Measurements from ENCODE around the gene RIPPLY2.
"Not testable (repeated sequence)": the region's sequence is repeated elsewhere in the genome, so short reads cannot be mapped to it uniquely, and the experiment has no call there.

Gene RIPPLY2, protein sequence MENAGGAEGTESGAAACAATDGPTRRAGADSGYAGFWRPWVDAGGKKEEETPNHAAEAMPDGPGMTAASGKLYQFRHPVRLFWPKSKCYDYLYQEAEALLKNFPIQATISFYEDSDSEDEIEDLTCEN

DNA sequence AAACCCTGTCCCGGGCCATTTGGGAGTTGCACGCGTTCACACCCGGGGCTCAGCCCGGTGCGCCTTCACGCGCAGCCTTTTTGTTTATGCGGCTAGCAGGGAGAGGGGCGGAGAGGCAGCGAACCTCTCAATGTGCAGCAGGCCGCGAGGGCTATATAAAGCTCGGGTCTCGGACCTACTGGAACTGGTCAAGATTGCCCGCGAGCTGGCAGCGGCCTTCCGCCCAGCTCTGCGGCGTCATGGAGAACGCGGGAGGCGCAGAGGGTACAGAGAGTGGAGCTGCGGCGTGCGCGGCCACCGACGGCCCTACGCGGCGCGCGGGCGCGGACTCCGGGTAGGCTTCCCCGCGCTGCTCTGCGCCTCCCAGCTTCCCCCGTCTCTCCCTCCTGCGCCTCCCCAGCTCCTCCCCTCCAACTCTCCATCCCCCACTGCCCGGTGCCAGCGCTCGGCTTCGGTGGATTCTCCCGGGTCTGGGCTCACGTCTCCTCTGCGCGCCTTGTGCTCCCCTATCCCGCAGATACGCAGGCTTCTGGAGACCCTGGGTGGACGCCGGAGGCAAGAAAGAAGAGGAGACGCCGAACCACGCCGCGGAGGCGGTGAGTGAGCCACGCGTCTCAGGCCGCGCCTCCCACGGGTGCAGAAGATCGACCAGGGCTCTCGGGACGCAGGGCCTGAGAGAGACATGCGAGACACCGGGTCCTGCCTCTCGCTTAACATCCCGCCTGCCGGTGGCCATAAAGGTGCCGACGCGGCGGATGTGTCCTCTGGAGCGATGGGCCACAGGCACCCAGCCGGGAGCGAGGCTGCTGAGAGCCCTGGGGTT, at the start of gene RIPPLY2:
Gene RIPPLY2, plus strand, starts transcription at position 183 of the 823 bp plus-strand sequence. Its CDS starts 57 bp downstream, at position 240.
- no peak for DNase-seq

DNA sequence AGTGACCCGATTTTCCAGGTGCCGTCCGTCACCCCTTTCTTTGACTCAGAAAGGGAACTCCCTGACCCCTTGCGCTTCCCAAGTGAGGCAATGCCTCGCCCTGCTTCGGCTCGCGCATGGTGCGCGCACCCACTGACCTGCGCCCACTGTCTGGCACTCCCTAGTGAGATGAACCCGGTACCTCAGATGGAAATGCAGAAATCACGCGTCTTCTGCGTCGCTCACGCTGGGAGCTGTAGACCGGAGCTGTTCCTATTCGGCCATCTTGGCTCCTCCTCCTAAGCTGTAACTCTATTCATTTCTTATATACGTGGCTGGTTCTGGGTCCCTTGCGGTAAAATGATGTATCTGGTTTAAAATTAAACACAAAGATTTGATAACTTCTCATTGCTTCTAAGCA, 49.7 kb upstream of the RIPPLY2 start:
- DNase-seq: not testable (repeated sequence)

DNA sequence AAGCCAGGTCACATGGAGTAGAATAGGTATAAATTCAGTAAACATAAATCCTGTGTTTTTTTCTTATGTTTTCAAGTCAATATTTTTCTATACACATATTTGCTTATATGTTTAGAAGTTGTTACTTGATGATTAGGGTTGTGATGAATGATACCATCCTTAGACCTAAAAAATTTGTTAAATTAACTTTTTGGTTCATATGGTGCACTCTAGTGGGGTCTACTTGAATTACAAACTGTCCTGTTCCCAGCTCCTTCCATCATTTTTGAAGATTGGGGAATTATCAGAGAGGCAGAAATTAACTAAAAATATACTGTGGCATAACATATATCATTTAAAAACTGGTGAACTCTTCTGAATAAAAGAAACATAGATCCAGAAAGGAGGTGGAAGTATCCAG, 48.3 kb upstream of the RIPPLY2 start:
- no peak for DNase-seq

DNA sequence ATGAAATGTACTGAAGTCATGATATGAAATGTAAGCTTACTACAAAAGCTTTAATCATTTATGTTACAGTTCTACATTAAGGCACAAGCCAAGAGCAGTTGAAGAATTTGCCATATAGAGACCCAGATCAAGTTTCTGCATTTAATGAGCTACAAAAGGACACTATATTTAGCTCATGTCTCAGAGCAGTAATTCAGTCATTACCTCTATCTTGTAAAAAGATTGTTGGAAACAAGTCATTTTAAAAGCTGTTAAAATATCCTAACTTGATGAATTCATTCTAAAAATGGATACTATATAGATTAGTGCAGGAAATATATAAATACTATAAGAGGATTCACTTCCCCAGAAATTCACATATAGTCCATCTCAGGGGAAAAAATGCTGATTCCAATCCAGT, 45.2 kb upstream of the RIPPLY2 start:
- DNase-seq: no peak

DNA sequence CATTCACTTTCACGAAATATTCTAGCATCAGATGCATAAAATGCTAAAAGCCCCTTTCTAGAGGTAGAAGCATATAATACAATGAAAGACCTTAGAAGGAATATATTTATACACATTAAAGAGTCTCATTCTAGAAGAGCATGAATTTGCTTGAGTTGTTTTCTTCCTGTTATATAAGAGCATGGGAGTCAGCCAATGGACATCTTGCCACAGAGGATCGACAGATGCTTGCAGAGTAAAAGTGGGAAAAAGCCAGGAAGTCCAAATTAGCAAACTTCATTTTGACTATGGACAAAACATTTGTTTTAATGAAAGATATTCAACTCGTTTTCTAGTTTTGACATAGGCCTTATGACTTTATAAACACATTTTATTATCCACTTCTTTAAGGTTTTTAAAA, 44.2 kb upstream of the RIPPLY2 start:
- DNase-seq: no peak

DNA sequence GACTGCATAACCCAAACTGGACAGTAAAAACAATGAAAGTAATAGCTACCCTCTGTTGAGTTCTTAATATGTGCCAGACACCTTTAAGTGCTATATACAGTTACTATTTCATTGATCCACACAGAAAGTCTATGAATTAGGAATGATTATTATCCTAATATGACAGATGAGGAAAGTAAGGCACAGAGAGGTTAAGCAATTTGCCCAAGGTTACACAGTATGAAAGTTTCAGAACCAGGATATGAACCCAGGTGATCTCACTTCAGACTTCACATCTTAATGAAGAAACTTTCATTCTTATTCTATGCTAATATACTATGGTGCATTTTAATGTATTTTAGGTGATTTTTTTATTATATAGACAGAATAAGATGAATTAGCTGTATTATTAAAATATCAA, 40.6 kb upstream of the RIPPLY2 start:
- no peak for DNase-seq

DNA sequence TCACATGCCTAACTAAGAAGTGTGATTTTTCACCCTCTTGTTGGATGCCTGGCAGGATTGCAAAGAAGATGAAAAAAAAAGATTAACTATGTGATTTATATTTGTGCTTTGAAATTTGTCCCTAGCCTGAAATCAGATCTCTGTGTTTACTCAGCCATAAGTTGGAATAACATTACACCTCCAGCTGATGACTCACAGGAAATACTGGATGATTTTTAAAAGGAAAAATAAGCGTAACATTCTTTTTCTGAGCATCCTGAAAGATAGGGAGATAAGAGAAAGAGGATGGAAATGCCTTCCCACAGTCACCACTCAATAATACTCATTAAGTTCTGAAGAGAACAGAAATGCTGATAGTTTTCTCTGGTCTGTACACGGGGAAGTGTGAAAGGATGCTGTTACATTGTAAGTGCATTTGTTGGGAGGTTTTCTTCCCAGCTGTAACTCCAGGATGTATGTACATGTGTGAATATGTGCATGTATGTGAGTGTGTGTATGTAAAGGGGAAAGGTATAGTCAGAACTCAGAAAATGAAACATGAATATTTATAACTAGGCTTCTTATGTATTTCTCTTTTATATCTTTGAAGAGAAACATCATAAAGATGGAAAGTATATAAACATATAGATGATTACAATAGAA, 37.4 kb upstream of the RIPPLY2 start:
- no peak for DNase-seq

DNA sequence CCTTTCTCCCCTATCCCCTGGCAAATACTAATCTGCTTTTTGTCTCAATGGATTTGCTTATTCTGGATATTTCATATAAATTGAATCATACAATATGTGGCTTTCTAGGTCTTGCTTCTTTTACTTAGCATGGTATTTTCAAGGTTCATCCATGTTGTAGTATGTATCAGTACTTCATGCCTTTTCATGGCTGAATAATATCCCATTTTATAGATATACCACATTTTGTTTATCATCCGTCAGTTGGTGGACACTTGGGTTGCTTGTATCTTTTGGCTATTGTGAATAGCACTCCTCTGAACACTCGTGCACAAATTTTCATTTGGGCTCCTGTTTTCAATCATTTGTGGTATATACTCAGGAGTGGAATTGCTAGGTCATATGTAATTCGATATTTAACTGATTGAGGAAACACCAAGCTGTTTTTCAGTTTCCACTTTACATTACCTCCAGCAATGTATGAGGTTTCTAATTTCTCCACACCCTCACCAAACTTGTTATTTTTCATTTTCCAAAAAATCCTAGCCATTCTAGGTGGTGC, 30.5 kb upstream of the RIPPLY2 start:
- DNase-seq: no peak

DNA sequence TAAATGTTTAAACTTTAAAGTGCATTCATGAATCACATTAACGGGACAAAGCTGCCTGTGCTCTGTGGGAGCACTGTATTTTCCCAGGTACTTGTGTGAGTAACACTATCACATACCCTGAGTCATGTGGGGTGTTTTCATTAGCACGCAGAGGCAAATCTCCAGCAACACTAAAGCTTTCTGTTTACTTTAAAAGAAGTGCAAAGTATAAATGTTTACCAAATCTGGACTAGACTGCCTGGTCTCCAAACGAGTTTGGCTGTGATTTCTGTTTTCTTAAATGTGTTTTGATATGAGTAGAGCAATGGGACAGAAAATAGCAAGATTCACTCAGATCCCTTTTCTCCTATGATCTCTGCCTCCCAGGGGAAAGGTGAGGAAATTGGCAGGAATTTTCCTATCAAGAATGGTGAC, 28.8 kb upstream of the RIPPLY2 start:
- no peak for DNase-seq

DNA sequence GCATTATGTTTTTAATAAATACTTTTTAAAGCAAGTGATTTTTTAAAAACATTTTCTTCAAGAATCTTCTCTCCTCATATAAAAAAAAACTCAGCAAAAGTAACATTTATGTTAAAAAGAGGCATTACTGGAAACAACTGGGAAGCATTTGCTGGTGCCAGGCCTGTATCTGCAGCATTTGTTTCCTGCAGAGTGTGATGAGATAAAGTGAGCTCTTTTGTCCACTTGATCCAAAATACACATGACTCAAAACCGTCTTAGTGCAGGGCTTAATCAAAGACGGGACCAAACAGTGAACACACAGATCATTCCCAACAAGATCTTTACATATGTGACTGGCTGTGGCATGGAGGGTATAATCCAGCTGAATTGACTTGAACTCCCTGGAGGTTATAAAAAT, 28.3 kb upstream of the RIPPLY2 start:
- no peak for DNase-seq

DNA sequence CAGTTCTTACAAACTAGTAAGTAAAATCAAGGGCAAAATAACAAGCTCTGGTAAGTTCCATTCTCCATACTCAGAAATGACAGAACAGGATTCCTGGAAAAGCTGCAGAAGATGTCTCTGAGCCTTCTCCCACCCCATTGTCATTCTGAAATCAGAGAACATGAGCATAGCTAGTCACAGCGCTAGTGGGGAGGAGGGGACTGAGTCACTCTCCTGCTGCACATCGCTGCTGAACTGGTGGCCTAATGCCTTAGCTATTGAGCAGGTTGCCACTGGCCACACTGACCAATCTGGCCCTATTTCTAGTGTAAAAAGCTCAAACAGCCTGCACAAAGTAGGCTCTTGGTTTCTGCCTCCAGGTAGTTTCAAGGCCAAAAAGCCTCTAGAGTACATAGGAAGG, 26.1 kb upstream of the RIPPLY2 start:
- no peak for DNase-seq

DNA sequence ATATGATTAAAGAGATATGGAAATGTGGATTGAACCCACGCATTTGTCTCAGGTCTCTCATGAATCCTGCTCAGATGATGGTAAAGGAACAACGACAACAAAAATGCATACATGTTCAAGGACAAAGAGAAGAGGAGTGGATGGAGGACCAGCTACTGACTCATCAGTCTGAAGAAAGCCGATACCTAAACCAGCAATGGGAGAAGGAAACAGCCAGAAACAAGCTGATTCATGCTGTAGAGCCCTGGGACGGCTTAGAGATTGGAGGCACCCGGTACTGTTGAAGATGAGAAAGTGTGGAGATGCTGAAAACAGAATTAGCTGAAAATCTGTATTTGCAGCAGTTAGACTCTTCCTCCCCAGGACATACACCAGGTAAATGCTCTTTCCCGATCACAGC, 14.4 kb upstream of the RIPPLY2 start:
- DNase-seq: no peak

DNA sequence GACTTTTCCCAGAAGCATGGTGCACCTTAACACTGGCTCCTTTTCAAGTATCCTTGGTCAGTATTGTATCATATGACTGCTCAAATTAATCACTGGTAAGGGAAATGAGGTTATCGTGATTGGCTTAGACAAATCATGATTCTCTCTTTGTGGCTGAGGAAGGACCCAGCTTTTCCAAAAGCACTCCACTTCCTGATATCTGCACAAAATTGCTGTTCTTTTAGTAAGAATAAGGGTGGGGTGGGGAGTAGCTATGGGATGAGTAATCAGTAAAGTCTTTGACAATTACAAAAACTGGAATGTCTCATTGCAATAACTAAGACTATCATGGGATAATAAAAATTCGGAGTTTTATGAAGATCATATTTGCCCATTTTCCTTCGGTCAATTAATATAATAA, 9.0 kb upstream of the RIPPLY2 start:
- DNase-seq: no peak

DNA sequence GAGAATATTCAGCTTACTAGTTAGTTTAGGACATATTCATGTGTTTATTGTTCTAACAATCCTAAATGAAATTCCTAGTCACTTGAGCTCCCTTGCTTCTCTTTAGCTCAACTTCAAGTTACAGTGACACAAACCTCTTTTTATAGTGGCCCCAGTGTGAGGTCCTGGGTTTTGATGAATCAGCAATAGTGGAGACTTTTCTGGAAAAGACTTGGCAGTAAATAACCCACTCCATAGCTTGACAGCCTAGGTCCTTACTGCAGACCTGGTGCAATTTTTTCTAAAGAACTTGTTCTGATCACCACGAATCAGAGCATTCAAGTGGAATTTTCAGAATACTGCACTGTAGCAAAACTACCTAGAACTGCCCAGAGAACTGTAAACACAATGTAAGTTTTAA, 6.9 kb upstream of the RIPPLY2 start:
- DNase-seq: no peak

DNA sequence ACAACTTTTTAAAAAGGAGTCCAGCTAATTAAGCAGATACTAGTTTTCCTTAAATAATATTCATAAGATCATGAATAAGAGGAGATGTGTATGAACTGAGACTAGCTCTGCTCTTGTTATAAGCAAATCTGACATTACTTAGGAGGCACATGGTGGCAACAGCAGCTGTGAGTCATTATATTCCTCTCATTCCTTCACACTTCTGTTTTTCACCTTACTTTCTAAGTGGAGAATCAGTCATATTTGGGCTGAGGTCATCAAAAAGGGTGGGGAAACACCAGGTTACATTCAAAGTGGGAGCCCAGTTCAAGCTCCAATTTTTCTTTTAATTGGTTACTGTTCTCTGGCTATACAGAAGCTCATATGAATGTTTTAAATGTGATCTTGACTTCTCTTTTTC, 6.0 kb upstream of the RIPPLY2 start:
- DNase-seq: no peak

DNA sequence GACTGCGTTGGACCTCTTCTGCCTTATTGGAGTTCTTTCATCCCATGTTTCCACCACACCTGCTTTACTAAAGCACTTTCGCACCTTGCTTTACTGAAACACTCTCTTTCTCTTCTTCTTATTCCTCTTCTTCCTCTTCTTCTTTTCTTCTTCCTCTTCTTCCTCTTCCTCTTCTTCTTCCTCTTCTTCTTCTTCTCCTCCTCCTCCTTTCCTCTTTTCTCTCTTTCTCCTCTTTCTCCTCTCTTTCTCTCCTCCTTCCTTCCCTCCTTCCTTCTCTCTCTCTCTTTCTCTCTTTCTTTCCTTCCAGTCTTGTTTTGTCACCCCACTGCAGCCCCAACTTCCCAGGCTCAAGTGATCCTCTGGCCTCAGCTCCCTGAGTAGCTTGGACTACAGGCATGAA, 4.0 kb upstream of the RIPPLY2 start:
- no peak for DNase-seq

DNA sequence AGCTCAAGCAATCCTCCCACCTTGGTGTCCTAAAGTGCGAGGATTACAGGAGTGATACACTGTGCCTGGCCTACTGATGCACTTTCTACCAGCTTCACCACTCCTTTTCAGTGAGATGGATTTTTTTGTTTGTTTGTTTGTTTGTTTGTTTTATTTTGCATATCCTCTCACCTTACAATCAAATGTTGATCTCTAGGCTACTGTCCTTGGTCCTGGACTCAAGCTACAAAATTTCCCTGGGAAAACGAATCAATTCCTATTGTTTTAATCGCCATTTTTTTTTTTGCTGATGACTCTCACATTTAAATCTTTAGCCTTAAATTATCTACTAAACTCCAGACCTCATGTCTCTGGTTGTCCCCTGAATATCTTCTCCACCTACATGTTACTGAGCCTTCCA, 3.5 kb upstream of the RIPPLY2 start:
- no peak for DNase-seq

DNA sequence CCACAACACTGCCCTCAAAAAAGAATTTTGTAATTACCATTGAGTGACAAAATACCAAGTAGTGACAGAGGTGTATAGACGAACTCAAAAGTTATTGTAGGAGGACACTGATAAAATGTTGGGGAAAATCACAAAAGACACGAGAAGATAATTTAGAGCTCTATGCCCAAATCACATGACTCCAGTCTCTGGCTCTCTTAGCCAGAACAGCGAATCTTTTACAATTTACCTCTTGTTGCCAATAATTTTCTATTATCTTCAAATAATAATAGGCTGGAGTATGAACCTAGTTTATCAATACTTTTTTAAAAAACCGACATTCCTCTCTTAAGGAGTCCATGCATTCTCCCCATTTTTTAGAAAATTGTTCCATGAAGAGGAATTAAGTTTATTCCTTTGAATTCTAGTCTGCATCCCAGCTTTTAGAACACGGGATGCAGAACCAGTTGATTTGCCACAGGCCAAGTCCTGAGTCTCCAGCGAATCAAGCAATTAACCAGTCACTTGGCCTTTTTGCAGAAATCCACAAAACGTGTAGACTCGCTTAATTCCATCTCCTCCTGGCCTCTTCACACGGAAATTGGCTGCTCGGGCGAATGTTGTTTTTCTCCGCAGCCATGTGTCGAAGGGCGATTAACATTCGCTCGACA, 507 bp upstream of the RIPPLY2 start:
- no peak for DNase-seq

DNA sequence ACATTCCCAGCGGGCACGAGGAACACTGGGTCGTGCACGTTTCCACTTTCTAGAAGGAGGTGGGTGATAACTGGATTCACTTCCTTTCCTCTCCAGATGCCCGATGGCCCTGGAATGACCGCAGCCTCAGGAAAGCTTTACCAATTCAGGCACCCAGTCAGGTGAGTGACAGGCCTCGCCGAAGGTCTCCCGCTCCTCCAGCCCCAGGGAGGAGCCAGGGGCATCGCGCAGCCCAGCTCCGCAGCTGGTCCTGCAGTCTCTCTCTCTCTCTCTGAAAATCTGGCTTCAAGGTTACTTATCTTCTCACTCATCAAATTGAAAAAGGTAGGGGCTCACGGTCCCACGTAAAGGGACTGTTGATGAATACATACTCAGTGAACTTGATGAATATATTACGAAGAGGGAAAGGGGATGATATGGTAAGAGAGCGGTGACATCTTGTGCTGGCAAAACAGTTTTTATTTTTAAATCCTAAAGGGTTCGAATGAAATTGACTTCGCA, 891 bp downstream of the RIPPLY2 start:
- no peak for DNase-seq

DNA sequence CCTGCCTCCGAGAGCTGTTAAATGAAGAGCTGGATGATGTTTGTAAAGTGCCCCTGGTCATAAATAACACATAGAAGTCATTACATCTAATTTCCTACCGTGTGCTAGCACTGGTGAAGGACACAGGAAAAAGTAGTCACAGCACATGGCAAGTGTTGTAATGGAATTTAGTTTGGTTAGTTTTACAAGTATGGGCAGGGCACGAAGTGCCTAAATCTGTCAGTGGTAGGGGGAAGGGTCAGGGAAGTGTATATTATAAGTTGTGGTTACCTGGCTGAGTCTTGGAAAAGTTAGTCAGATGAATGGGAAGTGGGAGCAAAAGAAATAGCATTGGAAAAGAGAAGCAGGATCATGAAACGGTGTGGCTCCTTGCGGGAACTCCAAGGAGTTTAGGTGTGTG, 1.6 kb downstream of the RIPPLY2 start:
- DNase-seq: no peak

DNA sequence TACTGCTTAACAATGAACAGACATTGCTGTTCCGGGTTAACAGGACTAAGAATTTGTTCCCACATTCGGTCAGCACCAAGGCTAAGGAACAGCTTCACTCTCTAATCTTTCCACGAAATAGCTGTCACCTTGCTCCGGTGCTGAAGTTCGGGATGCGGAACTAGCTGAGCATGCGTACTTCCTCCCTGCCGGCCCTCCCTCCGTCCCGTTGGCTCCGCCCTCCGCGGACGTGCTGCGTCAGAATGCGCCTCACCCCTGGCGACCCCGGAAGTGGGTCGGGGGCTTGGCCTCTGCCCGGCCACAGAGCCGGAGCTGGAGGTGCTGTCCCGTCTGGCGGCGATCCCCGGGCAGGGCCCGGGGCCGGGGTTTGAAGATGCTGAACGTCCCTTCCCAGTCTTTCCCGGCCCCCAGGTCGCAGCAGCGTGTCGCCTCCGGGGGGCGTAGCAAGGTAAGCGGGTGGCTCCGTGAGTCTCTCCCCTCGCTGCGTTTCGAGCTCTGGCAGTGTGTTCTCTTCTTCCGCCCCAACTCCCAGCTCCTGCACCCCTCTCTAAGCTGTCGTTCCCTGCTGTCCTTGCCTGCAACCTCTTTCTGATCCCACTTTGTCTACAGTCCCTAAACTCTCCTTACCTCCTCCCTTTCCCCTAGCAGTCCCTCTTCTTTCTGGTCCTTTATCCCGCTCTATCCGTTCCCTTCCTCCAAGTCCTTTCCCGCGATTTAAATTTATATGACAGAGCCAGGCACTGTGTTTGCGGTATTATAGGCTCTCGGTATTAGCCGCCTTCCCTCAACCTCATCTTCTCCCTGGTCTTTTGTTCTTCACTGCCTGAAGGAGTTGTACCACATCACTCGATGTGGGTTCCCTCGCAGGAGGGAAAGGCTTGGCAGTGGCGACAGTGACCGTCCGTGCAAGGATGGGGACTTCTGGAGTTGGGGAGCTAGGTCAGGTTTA, 6.5 kb downstream of the RIPPLY2 start, which contains the start of gene CYB5R4:
Gene CYB5R4, plus strand, starts transcription at position 280 of the 949 bp plus-strand sequence. Its CDS starts 94 bp downstream, at position 374.
- peak; percentile 71 to 72 for DNase-seq

DNA sequence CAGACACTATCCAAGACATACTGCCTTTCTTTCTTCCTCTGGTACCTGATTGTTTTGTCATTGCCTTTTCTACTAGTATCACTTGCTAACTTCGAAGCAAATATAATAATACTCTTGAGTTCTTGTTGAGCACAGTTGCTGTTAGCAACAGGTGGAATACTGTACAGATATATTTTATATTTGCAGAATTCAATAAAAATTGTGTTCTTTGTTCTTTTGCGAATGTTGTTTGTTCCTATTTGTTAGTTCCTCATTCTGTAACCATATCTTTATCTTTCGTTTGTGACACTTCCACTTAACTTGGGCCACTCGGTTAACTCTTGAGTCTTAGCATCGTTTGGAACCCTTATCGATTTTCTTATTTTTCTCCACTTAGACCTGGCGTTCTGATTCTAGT, 7.2 kb downstream of the RIPPLY2 start:
- DNase-seq: no peak

Measured in NCI-H187 (cell line).